Measurements from ENCODE around the gene ETV6.

DNA sequence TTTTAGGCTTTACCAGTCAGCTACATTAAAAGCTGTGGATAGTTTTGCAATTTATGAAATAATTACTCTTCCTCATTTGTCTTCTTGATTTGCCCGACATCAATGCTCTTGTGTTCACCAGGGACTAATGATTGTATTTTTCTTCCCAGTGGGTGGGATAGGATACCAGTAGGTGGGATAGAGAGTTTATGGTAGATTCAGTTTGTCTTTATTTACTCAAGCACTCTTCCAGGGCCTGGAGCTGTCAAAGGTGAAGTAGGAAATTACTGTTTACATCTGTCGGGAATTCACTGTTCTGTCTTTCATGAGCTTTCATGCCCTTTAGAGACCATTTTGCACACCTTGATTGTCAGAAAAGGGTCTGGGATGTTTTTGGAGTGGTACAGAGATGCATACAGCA lies 36.6 kb downstream of the ETV6 start:
- no peak for TF ChIP-seq POLR2A (IDR thresholded peaks at IDR 0.05)
- TF ChIP-seq, protein P1, sequence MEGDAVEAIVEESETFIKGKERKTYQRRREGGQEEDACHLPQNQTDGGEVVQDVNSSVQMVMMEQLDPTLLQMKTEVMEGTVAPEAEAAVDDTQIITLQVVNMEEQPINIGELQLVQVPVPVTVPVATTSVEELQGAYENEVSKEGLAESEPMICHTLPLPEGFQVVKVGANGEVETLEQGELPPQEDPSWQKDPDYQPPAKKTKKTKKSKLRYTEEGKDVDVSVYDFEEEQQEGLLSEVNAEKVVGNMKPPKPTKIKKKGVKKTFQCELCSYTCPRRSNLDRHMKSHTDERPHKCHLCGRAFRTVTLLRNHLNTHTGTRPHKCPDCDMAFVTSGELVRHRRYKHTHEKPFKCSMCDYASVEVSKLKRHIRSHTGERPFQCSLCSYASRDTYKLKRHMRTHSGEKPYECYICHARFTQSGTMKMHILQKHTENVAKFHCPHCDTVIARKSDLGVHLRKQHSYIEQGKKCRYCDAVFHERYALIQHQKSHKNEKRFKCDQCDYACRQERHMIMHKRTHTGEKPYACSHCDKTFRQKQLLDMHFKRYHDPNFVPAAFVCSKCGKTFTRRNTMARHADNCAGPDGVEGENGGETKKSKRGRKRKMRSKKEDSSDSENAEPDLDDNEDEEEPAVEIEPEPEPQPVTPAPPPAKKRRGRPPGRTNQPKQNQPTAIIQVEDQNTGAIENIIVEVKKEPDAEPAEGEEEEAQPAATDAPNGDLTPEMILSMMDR (IDR thresholded peaks at IDR 0.05): no peak
- TF ChIP-seq POLR2AphosphoS5 (IDR thresholded peaks at IDR 0.05): no peak

Measured in upper lobe of left lung (tissue), 4 donors.